Stimulated activated CD4-positive, alpha-beta T cell treated with anti-CD3 and anti-CD28 coated beads, Interleukin-1b, Interleukin-23, amount 100 ng/mL, for 24 hours (primary cell): Measurements from ENCODE around the gene TAF3.
"Not testable (repeated sequence)": the region's sequence is repeated elsewhere in the genome, so short reads cannot be mapped to it uniquely, and the experiment has no call there.

Experiments
- DNase-seq, 4 experiments: peaks; one replicate each; pipeline ENCODE4 v3.0.0-alpha.2; 2020; ENCODE audit warnings: low read depth in 4 of 4, low spot score in 1 of 4

Gene TAF3, protein sequence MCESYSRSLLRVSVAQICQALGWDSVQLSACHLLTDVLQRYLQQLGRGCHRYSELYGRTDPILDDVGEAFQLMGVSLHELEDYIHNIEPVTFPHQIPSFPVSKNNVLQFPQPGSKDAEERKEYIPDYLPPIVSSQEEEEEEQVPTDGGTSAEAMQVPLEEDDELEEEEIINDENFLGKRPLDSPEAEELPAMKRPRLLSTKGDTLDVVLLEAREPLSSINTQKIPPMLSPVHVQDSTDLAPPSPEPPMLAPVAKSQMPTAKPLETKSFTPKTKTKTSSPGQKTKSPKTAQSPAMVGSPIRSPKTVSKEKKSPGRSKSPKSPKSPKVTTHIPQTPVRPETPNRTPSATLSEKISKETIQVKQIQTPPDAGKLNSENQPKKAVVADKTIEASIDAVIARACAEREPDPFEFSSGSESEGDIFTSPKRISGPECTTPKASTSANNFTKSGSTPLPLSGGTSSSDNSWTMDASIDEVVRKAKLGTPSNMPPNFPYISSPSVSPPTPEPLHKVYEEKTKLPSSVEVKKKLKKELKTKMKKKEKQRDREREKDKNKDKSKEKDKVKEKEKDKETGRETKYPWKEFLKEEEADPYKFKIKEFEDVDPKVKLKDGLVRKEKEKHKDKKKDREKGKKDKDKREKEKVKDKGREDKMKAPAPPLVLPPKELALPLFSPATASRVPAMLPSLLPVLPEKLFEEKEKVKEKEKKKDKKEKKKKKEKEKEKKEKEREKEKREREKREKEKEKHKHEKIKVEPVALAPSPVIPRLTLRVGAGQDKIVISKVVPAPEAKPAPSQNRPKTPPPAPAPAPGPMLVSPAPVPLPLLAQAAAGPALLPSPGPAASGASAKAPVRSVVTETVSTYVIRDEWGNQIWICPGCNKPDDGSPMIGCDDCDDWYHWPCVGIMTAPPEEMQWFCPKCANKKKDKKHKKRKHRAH

DNA sequence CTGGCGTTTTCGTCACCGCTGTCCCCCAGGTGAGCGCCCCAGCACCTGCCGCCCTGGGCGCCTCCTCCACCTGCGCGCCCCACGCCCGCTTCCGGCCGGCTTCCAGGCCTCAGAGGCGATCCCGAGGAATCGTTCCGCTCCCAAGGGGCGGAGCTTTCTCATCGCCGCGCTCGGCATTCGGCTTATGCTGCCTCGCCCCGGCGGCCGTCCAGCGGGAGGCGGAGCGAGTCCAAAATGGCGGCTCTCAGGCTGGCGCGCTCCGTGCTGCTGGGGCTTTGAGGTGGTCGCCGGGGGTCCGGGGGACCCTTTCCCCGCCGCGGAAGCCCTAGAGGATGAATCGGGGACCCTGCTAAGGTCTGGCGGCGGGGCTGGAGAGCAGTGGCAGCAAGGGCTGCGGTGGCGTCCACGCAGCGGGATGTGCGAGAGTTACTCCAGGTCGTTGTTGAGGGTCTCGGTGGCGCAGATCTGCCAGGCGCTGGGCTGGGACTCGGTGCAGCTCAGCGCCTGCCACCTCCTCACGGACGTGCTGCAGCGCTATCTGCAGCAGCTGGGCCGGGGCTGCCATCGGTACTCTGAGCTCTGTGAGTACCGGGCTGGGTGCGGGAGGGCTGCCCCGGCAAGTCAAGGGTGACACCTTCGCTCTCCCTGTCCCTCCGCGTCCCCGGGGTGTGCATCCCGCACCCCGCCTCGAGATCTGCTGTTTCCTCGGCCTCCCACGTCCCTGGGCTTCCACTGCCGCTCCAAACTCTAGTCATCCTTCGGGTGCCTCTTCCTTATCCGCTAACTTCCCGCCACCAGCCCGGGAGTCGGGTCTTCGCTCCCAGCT, at the start of gene TAF3:
Gene TAF3, plus strand, starts transcription at position 211 of the 826 bp plus-strand sequence. Its CDS starts 205 bp downstream, at position 416.
- DNase-seq, result peak; percentile 74 to 88 (median 86)

DNA sequence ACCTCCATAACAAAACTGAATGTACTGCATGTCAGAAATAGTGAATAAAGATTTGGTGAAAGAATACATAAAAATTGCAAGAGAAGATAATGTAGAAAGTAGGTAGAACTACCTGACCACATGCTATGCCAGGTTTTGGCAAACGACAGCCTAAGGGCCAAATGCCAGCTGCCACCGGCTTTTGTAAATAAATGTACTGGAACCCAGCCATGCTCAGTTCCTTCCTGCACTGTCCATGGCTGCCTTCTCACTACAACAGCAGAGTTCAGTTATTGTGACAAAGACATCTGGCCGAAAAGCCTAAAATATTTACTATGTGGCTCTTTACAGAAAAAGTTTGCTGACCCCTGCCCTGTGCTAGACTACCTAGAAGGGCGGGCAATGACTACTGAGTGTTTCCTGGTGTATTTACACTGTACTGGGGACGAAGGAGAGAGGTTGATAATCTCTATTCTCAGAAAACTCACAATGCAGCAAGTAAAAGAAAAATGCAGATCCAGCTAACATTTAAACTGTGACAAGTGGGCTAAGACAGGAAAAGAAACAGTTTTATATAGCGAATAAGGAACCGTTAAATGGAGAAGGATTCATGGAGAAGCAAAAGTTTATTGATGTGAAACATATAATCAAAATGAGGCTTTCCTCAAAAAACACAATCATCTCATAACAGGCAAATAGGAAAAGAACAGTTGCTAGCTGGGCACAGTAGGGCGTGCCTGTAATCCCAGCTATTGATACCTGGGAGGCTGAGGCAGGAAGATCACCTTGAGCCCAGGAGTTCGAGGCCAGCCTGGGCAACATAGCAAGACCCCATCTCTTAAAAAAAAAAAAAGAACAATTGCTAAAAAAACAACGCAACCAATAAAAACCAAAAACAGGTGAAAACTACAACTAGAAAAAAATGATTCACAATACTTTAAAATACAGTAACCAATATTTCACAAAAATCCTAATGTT, 44.2 kb upstream of the TAF3 start:
- no peak for DNase-seq

DNA sequence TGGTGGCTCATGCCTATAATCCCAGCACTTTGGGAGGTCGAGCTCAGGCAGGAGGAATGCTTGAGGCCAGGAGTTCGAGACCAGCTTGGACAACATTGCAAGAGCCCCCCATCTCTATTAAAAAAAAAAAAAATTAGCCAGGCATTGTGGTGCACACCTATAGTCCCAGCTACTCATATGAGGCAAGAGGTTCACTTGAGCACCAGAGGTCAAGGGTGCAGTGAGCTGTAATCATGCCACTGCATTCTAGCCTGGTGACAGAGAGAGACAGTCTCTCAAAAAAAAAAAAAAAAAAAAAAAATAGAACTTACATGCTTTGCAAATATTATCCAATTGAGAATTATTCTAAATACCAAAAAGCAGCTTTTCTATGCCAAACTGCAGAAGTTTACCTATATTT, 41.5 kb upstream of the TAF3 start:
- DNase-seq, result no peak

DNA sequence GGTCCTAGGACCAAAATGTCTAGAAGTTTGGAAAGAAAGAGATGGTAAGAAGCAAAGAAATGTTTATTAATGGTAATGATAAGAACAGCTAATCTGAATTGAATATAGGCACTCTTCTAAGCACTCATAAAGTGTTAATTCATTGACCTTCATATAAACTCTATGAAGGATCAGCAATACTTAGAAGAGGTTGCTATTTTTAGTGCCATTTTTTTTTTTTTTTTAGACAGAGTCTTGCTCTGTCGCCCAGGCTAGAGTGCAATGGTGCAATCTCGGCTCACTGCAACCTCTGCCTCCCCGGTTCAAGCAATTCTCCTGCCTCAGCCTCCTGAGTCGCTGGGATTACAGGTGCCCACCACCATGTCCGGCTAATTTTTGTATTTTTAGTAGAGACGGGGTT, 36.1 kb upstream of the TAF3 start:
- not testable (repeated sequence) for DNase-seq

DNA sequence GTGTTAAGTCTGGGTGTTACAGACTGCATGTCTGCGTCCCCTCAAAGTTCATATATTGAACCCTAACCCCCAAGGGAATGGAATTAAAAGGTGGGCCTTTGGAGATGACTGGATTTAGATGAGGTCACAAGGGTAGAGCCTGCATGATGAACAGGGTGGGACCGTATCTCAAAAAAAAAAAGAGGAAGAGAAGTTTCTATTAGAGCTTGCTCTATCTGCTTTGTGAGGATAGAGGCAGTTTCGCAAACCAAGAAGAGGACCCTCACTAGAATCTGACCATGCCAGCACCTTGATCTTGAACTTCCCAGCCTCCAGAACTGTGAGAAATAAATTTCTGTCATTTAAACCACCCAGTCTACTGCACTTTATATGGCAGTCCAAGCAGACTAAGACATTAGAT, 31.9 kb upstream of the TAF3 start:
- DNase-seq, result no peak

DNA sequence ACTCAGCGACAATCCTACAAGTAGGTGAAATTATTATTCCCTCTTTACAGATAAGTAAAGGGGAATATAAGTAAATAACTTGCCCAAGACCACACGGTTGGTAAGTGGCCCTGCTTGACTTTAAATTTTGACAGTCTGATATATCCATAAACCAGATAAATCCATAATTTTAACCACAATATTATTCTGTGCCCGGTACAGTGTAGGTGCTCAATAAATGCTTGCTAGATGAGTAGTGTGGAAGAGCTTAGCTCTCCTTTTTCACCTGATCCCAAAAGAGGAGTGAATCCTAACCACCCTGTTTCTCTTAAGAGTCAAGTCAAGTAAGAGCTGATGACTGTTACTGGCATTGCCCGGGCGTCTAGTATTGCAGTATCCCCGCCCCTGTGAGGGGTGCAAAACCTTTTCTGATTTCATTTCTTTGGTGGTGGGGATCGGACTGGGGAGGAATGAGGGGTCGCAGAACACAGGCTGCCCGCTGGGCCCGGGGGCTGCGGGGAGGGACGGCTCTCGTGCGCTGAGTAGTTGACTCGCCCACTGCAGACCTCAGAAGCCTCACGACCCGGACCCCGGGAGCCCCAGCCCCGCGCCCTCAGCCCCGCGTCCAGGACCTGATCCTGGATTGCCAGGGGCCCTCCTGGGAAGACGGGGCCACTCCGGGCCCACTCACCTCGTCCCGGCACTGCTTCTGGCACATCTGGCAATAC, 31.0 kb upstream of the TAF3 start:
- no peak for DNase-seq

DNA sequence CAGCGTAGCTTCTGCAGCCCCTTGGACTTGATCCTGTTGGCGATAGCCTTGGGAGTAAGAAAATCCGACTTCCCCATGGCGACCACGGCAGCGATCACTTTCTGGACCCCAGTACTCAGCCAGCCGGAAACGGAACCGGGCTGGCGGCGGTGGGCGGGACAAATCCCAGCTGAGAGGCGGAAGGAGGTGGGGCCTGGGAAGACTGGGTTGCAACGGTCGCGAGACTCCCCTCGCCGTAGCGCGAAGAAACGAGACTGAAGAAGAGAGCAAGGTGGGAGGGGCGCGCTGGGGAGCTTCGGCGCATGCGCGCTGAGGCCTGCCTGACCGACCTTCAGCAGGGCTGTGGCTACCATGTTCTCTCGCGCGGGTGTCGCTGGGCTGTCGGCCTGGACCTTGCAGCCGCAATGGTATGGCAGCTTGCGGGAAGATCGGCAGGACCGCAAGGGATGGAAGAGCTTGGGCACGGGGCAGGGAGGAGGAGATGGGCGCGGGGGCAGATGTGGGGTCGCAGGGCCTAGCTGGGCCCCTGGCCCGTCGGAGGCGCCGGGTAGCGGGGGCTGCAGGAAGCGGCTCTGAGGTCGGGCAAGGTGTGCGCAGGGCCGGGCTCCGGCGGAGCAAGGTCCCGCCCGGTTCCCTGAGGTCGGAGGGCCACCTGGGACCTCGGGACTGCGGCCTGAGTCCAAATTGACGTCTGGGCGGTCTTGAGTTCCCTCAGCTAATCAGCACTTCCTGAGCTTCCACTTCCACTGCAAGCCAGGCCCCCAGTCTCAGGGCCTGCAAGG, 30.3 kb upstream of the TAF3 start, which contains the start of the genes ATP5F1C and KIN:
Gene ATP5F1C, plus strand, starts transcription at position 321 of the 782 bp plus-strand sequence. Its CDS starts 31 bp downstream, at position 352.
Gene KIN, minus strand, starts transcription at position 137 of the 782 bp plus-strand sequence. Its CDS starts 60 bp downstream, at position 77.
- DNase-seq, result peak; percentile 91 to 96 (median 94)

DNA sequence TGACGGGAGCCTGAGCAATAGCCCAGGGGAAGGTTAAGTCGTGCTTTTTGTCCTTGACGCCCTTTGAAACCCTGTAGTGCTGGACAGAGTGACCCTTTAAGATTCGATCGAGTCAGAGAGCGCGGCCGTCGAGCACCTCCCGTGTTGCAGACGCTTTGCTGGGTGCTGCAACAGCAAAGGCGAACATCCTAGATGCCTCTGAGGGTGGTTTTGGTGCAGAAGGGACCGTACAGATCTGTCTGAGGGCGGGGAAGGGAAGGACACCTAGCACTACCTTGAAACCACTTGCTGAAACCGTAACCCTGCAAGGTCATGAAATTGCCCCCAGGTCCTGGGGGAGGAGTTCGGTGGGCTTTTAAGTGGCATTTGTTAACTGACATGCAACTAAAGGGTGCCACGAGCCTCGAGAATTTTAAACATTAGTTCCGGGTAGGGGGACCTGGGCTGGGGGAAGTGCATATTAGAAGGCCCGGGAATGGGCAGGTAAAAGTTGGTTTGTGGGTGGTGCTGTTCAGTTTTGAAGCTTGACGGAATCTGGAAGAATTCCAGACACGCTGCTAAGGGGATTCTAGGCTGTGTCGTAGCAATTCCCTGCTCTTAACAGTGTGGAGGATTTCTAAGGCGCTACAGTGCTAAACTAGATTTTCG, 29.5 kb upstream of the TAF3 start:
- DNase-seq, result peak in 1 of 4 experiments; percentile 21

DNA sequence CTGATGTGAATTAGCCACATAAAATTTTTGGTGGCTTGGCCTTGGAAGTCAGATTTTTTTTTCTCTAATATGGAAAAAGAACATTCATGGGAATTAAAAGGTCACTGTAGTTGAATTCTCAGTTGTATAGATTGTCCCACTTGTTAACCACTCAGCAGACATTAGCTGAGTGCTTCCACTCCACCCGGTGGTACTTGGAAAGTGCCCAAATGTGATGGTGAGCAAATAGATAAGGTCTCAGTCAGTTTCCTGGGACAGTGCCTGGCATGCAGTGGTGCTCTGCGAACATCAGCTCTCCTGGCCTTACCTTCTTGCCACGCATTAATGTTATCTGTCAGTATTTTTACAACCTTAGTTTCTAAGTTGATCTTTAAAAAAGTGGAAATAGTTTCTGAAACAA, 28.9 kb upstream of the TAF3 start:
- no peak for DNase-seq

DNA sequence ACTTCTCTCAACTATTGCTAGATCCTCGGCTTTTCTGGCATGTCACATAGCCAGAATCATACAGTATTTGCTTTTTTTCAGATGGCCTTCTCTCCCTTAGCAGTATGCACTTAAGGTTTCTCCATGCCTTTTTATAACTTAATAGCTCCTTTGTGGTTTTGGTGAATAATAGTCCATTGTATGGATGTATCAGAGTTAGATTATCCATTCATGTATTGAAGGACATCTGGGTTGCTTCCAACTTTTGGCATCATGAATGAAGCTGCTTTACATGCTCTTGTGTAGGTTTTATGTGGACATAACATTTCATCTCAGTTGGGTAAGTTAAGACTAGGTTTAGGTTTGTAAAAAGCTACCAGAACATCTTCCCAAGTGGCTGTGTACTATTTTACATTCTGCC, 25.8 kb upstream of the TAF3 start:
- no peak for DNase-seq

DNA sequence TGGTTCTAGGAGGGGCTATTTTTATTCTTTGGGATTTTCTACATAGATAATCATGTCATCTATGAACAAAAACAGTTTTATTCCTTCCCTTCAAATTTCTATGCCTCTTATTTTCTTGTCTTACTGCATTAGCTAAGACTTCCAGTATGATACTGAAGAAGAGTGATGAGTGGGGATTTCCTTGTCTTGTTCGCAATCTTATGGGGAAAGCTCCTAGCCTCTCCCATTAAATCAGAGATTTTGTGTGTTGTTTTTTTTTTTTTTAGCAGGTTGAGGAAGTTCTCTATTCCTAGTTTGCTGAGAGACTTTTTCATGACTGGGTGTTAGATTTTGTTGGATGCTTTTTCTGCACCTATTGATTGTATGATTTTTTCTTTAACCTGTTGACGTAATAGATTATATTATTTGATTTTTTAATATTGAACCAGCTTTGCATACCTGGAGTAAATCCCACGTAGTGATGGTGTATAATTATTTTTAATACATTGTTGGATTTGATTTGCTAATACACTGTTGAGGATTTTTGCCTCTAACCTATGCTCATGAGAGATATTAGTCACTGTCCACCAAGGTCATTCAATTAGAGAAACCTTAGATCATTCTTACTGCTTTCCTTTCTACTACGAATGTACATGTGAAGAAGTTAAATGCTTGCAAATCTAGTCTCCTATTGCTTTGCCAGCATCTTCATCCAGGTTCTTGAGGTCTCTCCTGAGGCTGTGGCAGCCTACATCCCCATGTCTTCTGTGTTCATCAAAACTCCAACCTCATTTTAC, 23.9 kb upstream of the TAF3 start:
- no peak for DNase-seq

DNA sequence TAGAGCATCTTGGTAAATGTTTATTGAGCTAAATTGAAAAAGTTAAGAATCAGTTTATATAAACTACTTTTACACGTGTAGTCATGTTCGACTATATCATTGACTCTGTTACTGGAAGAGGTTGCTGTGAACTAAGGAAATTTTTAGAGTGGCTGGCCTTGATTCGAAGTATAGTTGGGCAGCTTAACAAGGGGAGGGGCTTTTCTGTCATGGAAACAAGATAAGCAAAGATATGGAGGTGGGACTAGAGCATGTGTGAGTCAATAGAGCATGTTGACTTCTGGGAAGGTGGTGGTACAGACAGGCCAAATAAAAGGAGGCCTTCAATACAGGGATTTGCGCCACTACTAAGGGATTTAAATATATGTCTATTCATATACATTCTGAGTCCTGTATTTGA, 22.7 kb upstream of the TAF3 start:
- DNase-seq, result no peak

DNA sequence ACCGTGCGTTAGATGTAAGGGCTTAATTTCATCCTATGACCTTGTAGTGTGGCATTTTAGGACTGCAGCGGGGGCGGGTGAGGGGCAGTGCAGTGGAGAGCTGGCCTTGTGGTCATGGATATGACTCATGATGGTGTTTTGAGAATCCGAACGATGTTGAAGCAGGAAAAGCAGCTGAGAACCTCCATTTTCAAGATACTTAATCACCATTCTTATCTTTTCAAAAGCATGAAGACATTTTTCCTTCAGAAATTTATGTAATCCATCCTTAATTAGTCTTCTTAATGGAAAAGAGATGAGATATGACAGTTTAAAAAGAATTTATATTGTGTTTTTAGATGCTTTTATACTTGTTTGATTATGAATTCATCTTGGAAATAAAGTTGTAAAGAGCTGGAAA, 20.7 kb upstream of the TAF3 start:
- no peak for DNase-seq

DNA sequence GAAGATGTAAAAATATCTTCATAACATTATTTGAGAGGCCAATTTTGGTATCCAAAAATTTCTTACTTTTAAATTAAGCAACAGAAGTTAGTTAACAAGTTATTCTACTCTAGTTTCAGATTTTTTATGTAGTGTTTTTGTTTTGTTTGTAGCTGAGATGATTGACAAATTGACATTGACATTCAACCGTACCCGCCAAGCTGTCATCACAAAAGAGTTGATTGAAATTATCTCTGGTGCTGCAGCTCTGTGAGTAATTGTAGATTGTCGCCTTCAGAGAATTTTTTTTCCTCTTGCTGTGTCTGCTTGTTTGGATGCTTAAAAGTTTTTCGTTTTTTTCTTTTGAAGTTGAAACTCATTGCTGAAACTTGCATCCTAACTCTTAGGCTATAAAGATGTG, 15.7 kb upstream of the TAF3 start:
- DNase-seq, result no peak

DNA sequence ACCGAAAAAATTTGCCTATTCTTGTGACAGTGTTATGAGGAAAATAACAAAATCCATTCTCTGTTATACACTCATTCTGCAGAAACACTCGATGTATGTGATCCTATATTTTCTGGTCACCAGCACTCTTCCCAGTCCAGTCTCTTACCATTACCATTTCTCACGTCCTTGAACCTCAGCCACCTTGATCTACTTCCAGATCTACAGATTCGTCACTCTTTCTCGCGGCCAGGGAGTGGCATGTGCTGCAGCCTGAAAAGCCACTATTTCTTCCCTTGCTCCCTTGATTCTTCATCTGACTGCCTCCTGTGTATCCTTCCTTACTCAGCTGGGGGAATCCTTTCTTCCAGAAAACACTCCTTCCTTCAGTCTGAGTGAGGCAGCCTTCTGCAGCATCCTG, 14.1 kb upstream of the TAF3 start:
- DNase-seq, result no peak

DNA sequence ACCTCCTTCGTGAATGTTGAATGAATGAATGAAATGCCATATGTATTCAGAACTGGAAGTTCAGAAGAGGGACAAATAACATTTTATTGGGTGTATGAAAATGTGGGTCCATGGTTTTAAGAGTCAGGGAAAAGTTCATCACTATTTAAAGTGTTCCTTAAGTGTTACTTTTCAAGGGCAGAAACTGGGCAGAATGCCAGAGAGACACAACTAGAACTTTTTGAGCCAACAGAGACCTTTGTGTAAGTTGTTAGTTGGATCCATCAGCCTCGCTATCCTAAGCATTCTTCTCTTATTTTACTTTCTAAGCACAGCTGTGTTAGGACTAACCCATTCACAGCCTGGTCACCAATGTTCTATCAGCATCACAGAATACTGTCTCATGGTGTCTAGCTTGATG, 13.6 kb upstream of the TAF3 start:
- DNase-seq, result no peak

DNA sequence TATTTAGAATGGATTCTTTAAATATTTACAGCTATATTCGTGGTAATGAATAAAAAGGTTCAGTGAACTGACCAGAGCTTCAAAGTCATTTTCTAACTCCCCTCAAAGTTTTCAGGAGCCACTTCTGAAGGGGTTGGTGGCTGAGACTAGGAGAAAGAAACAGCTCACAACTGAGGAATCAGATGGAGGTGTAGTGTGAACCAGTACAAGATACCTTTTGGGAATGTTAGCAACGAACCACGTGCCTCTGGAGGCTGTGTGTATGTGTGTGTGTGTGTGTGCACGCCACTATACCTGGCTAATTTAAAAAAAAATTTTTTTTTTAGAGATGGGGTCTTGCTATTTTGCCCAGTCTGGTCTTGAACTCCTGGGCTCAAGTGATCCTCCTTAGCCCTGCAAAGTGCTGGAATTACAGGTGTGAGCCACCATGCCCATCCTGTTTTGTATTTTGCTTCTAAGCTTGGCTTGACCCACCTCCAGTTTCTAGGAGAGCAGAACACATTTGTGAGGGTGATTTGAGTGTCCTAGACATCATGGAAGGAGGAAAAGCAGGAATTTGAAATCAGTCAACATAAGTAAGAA, 9.5 kb upstream of the TAF3 start:
- no peak for DNase-seq
